ENCODE measurements around the gene USP35. TPM values are rescaled to one million over a fixed set of nuclear protein-coding genes. Genes with fewer than 3 reads are reported as not detected.

The USP35 gene
- polyA plus RNA-seq, 2 of the 4 experiments (the other 2 are of a cell fraction) = 3.8 to 5.8 TPM

DNA sequence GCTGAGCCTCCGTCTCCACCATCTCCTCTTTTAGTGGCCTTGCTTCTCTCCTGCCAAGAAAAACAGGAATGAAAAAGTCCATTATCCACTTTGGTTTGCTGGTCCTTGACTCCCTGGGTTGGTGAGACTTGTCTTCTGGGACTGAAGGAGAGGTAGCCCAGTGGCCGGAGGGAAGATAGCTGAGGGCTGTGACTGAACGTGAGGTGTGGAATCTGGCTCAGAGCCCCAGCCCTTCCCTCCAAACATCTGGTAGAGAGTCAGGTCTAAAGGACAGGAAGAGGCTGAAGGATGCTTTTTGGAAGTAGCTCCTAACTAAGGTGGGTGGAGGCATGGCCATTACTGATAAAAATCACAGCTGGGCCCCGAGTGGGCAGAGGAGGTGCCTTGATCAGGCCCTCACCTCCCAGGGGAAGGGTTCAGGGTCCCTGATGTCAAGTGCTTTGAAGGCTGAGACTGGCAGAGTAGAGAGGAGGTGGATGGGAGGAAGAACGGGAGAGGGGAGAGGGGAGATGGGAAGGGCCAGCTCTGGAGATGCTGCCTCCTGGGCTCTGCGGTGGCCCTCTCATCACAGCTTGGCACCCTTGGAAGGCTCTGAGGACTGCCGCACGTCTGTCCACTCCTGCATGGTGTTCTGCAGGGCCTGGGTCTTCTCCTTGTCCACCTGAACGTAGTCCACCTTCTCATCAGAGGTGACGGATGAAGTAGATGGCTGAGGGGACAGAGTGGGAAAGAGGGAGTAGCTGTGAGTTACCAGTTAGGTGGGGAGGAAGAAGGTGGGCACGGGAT is 30.2 kb downstream of the USP35 start:
- H3K4me2 ChIP-seq = no peak overlapping the region
- no peak overlapping the region for H3K4me3 ChIP-seq
- 83% methylated on average over 11 of the region's 11 CpGs for WGBS (ENCODE audit: missing lambda C conversion rate)
- DNase-seq (ENCODE audit: low read depth in 1 of 2, low spot score in 1 of 2) = no peak
- TF ChIP-seq GATA3 (IDR thresholded peaks at IDR 0.05; ENCODE audit: borderline replicate concordance) = no peak
- no peak for TF ChIP-seq EHMT2 (IDR thresholded peaks at IDR 0.05; ENCODE audit: low read depth)
- no peak for TF ChIP-seq NFE2L2 (conservative IDR thresholded peaks at IDR 0.05; ENCODE audit: low read length)
- no peak for TF ChIP-seq PHF8 (IDR thresholded peaks at IDR 0.05; ENCODE audit: borderline replicate concordance, low read depth)
- no peak for TF ChIP-seq SMC3 (IDR thresholded peaks at IDR 0.05)
- no peak for TF ChIP-seq RNF2 (IDR thresholded peaks at IDR 0.05; ENCODE audit: borderline replicate concordance, low read depth)
- TF ChIP-seq POLR2AphosphoS2 (conservative IDR thresholded peaks at IDR 0.05; ENCODE audit: low read length) = no peak
- no peak for TF ChIP-seq FOSB (CRISPR knock-in tag; IDR thresholded peaks at IDR 0.05)
- TF ChIP-seq, protein P1, sequence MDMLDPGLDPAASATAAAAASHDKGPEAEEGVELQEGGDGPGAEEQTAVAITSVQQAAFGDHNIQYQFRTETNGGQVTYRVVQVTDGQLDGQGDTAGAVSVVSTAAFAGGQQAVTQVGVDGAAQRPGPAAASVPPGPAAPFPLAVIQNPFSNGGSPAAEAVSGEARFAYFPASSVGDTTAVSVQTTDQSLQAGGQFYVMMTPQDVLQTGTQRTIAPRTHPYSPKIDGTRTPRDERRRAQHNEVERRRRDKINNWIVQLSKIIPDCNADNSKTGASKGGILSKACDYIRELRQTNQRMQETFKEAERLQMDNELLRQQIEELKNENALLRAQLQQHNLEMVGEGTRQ (IDR thresholded peaks at IDR 0.05) = no peak
- no peak for TF ChIP-seq RAD21 (conservative IDR thresholded peaks at IDR 0.05 in 1 of 2, IDR thresholded peaks at IDR 0.05 in 1 of 2)
- no peak for TF ChIP-seq ZC3H11A (IDR thresholded peaks at IDR 0.05)
- TF ChIP-seq, protein P2, sequence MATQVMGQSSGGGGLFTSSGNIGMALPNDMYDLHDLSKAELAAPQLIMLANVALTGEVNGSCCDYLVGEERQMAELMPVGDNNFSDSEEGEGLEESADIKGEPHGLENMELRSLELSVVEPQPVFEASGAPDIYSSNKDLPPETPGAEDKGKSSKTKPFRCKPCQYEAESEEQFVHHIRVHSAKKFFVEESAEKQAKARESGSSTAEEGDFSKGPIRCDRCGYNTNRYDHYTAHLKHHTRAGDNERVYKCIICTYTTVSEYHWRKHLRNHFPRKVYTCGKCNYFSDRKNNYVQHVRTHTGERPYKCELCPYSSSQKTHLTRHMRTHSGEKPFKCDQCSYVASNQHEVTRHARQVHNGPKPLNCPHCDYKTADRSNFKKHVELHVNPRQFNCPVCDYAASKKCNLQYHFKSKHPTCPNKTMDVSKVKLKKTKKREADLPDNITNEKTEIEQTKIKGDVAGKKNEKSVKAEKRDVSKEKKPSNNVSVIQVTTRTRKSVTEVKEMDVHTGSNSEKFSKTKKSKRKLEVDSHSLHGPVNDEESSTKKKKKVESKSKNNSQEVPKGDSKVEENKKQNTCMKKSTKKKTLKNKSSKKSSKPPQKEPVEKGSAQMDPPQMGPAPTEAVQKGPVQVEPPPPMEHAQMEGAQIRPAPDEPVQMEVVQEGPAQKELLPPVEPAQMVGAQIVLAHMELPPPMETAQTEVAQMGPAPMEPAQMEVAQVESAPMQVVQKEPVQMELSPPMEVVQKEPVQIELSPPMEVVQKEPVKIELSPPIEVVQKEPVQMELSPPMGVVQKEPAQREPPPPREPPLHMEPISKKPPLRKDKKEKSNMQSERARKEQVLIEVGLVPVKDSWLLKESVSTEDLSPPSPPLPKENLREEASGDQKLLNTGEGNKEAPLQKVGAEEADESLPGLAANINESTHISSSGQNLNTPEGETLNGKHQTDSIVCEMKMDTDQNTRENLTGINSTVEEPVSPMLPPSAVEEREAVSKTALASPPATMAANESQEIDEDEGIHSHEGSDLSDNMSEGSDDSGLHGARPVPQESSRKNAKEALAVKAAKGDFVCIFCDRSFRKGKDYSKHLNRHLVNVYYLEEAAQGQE (IDR thresholded peaks at IDR 0.05) = no peak
- TF ChIP-seq, protein P3, sequence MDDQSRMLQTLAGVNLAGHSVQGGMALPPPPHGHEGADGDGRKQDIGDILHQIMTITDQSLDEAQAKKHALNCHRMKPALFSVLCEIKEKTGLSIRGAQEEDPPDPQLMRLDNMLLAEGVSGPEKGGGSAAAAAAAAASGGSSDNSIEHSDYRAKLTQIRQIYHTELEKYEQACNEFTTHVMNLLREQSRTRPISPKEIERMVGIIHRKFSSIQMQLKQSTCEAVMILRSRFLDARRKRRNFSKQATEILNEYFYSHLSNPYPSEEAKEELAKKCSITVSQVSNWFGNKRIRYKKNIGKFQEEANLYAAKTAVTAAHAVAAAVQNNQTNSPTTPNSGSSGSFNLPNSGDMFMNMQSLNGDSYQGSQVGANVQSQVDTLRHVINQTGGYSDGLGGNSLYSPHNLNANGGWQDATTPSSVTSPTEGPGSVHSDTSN (IDR thresholded peaks at IDR 0.05) = no peak
- no peak for TF ChIP-seq CHD2 (IDR thresholded peaks at IDR 0.05; ENCODE audit: low read length, partially characterized antibody)
- TF ChIP-seq HOXB5 (CRISPR knock-in tag; IDR thresholded peaks at IDR 0.05) = no peak
- TF ChIP-seq CHD4 (IDR thresholded peaks at IDR 0.05; ENCODE audit: borderline replicate concordance) = no peak
- TF ChIP-seq, protein P4, sequence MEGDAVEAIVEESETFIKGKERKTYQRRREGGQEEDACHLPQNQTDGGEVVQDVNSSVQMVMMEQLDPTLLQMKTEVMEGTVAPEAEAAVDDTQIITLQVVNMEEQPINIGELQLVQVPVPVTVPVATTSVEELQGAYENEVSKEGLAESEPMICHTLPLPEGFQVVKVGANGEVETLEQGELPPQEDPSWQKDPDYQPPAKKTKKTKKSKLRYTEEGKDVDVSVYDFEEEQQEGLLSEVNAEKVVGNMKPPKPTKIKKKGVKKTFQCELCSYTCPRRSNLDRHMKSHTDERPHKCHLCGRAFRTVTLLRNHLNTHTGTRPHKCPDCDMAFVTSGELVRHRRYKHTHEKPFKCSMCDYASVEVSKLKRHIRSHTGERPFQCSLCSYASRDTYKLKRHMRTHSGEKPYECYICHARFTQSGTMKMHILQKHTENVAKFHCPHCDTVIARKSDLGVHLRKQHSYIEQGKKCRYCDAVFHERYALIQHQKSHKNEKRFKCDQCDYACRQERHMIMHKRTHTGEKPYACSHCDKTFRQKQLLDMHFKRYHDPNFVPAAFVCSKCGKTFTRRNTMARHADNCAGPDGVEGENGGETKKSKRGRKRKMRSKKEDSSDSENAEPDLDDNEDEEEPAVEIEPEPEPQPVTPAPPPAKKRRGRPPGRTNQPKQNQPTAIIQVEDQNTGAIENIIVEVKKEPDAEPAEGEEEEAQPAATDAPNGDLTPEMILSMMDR (IDR thresholded peaks at IDR 0.05) = no peak
- no peak for TF ChIP-seq MAFK (IDR thresholded peaks at IDR 0.05; ENCODE audit: partially characterized antibody)
- H3K9me3 ChIP-seq = no peaks in the 10 kb centered on the region
- no peak overlapping the region for H3K27ac ChIP-seq
- no peak for FAIRE-seq
- no peaks in the 10 kb centered on the region for H3K4me1 ChIP-seq
- no peak for ATAC-seq
- ChIA-PET CTCF (interaction anchor here (2.8 kb wide), 1 partner anchor 9 kb away, joined by 19 read pairs; no protein-coding TSS in a partner anchor), POLR2A (no interaction called here)

Measured in A549 (cell line).